ENCODE results near the gene TBC1D16.

DNA sequence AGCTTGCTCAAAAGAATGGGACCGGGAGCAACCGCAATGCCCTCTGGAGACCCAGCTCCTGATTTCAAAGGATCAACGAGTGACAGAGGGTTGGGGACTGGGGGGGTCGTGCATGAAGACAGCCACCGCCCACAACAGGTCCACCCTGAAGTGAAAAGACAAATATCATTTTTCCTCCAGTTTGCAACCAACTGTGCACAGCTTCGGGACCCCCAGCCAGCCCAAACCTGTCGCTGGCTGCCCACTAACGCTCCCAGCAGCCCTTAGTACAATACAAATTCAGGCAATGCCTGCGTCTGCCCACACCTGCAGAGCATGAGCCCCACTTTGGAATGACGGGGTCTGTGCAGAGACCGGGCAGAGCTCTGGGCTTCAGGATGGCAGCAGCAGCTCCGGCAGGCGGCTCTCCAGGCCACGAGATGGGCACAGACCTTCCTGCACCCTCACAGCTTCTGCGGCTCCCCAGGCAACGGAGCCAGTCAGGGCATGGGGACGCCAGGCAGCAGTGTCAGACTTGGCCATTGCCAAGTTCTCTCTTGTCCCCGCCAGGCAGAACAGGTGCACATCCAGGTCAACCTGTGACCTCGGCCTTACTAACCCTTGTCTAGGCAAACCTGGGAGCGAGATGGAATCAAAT lies 60.1 kb downstream of the TBC1D16 start:
- TF ChIP-seq, protein P1, sequence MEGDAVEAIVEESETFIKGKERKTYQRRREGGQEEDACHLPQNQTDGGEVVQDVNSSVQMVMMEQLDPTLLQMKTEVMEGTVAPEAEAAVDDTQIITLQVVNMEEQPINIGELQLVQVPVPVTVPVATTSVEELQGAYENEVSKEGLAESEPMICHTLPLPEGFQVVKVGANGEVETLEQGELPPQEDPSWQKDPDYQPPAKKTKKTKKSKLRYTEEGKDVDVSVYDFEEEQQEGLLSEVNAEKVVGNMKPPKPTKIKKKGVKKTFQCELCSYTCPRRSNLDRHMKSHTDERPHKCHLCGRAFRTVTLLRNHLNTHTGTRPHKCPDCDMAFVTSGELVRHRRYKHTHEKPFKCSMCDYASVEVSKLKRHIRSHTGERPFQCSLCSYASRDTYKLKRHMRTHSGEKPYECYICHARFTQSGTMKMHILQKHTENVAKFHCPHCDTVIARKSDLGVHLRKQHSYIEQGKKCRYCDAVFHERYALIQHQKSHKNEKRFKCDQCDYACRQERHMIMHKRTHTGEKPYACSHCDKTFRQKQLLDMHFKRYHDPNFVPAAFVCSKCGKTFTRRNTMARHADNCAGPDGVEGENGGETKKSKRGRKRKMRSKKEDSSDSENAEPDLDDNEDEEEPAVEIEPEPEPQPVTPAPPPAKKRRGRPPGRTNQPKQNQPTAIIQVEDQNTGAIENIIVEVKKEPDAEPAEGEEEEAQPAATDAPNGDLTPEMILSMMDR (conservative IDR thresholded peaks at IDR 0.05), result no peak
- TF ChIP-seq ZFX (IDR thresholded peaks at IDR 0.05), result no peak

Measured in C4-2B (cell line).